Kidney epithelial cell (primary cell): ENCODE measurements around the gene MCOLN1. TPM values are rescaled to one million over a fixed set of nuclear protein-coding genes. Genes with fewer than 3 reads are reported as not detected.

ENCODE experiments used
- DNase-seq: peaks from one replicate; pipeline ENCODE4 v3.0.0-alpha.2; 2010; ENCODE audit warnings: low read depth
- H3K27me3 ChIP-seq: 2 replicates; pipeline ENCODE4 v1.6.0; 2011; ENCODE audit warnings: low read length; ENCODE audit not compliant: control insufficient read depth, insufficient read depth
- H3K36me3 ChIP-seq: 2 replicates; pipeline ENCODE4 v1.5.1; 2011; ENCODE audit warnings: low read length; ENCODE audit not compliant: control insufficient read depth, insufficient read depth
- H3K4me3 ChIP-seq: 2 replicates; pipeline ENCODE4 v1.5.1; 2011; ENCODE audit warnings: low read depth, mild to moderate bottlenecking, control low read depth, low read length
- total RNA-seq: library from RNA; depleted of rRNA; stranded (reverse); fragments of >200 nt; gene quantifications from 2 replicates; pipeline ENCODE4 v1.2.3, GENCODE V29; 2015
- TF ChIP-seq, protein P1 (sequence below): IDR thresholded peaks from 2 replicates; pipeline ENCODE4 v1.5.1; 2011; ENCODE audit warnings: mild to moderate bottlenecking, moderate library complexity, low read length, control low read depth, inconsistent platforms; ENCODE audit not compliant: insufficient read depth, poor library complexity, severe bottlenecking

Gene MCOLN1
- total RNA-seq, 1 donor from 2014 or later, result 13.7 TPM

DNA sequence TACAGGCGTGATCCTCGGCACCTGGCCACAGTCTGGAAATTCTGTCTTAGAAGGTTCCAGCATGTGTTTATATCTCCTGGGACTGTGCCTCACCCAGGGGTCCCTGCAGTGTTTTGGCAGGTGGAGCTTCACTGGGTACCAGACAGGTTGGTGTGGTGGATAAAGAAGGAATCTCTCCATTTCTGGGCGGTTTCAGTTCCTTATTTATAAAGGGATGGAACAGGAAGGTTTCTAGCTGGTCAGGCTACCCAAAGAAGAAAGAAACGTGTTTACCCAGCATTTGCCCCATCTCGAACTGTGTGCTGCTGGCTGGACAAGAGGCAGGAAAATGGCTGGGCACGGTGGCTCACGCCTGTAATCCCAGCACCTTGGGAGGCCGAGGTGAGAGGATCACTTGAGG, 22.9 kb downstream of the MCOLN1 start:
- no peak for DNase-seq
- Histone ChIP-seq H3K36me3 (peaks cover 9% of the 10 kb centered on the region), H3K27me3 (no peaks in the 10 kb centered on the region), H3K4me3 (no peak overlapping the region)
- TF ChIP-seq, protein P1, sequence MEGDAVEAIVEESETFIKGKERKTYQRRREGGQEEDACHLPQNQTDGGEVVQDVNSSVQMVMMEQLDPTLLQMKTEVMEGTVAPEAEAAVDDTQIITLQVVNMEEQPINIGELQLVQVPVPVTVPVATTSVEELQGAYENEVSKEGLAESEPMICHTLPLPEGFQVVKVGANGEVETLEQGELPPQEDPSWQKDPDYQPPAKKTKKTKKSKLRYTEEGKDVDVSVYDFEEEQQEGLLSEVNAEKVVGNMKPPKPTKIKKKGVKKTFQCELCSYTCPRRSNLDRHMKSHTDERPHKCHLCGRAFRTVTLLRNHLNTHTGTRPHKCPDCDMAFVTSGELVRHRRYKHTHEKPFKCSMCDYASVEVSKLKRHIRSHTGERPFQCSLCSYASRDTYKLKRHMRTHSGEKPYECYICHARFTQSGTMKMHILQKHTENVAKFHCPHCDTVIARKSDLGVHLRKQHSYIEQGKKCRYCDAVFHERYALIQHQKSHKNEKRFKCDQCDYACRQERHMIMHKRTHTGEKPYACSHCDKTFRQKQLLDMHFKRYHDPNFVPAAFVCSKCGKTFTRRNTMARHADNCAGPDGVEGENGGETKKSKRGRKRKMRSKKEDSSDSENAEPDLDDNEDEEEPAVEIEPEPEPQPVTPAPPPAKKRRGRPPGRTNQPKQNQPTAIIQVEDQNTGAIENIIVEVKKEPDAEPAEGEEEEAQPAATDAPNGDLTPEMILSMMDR, result no peak

DNA sequence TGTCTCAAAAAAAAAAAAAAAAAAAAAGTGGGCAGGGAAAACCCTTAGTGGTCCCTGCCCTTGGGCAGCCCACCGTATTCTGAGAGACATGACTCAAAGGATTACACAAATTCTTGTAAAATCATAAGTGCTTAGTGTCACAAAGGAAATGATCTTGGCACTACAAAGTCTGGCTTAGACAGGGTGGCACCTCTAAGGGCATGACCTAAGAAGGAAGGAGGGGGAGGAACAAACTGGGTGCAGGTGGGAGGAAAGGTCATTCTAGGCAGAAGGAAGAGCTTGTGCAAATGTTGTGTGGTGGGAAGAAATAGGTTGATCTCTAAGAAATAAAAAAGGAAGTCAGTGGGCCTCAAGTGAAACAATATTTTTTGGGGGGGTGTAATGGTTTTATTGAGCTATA, 23.5 kb downstream of the MCOLN1 start:
- no peak for DNase-seq
- Histone ChIP-seq H3K27me3 (no peaks in the 10 kb centered on the region), H3K4me3 (no peak overlapping the region), H3K36me3 (peaks cover 8% of the 10 kb centered on the region)
- TF ChIP-seq, protein P1, result no peak

DNA sequence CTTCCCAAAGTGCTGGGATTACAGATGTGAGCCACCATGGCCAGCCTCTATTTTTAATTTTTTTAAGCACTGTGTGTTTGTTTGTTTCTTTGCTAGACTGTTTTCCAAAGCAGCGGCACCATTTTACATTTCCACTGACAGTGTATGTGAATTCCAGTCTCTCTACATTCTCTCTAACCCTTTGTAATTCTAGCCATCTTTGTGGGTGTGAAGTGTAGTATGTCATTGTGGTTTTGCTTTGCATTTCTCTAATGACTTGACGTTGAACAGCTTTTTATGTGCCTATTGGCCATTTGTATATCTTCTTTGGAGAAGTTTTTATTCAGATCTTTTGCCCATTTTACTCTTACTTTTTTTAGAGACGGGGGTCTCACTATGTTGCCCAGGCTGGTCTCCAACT, 24.7 kb downstream of the MCOLN1 start:
- H3K4me3 ChIP-seq, result no peak overlapping the region
- no peaks in the 10 kb centered on the region for H3K27me3 ChIP-seq
- peaks cover 6% of the 10 kb centered on the region for H3K36me3 ChIP-seq

DNA sequence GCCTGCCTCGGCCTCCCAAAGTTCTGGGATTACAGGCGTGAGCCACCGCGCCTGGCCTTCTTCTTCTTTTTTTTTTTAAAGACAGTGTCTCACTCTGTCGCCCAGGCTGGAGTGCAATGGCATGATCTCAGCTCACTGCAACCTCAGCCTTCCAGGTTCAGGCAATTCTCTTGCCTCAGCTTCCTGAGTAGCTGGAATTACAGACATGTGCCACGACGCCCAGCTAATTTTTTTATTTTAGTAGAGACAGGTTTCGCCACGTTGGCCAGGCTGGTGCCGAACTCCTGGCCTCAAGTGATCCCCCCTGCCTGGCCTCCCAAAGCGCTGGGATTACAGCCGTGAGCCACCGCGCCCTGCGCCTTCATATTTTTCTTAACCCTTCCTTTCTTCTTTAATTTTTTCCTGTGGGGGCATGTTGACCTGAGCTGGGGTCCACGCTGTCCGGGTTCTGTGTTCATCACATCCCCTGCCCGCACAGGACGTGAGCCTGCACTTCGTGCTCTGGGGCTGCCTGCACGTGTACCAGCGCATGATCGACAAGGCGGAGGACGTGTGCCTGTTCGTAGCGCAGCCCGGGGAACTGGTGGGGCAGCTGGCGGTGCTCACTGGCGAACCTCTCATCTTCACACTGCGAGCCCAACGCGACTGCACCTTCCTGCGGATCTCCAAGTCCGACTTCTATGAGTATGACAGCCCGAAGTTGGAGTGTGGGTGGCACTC, 27.2 kb downstream of the MCOLN1 start:
- TF ChIP-seq, protein P1, result no peak
- Histone ChIP-seq H3K4me3 (no peak overlapping the region), H3K36me3 (no peaks in the 10 kb centered on the region), H3K27me3 (no peaks in the 10 kb centered on the region)
- DNase-seq, result no peak

More for the DNA sequence above, 24.7 kb downstream of the MCOLN1 start:
- TF ChIP-seq, protein P1, result no peak
- no peak for DNase-seq

DNA sequence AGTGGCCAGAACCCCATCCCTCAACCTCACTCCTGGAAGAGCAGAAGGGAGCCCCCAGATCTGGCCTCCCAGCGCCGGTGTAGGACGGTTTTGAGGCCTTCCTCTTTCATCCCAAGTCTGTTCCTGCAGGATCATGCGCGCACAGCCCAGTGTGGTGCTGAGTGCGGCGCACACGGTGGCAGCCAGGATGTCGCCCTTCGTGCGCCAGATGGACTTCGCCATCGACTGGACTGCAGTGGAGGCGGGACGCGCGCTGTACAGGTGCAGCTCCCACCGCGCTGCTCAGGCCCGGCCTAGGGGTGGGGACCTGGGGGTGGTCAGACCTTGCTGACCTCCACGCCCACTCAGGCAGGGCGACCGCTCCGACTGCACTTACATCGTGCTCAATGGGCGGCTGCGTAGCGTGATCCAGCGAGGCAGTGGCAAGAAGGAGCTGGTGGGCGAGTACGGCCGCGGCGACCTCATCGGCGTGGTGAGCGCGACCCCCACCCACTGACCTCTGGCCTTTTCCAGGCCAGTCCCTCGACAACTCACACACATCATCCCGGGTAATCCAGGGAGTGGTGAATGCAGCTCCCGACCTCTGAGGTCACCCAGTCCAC, 27.8 kb downstream of the MCOLN1 start:
- TF ChIP-seq, protein P1, result no peak
- Histone ChIP-seq H3K36me3 (no peaks in the 10 kb centered on the region), H3K27me3 (no peaks in the 10 kb centered on the region), H3K4me3 (no peak overlapping the region)
- no peak for DNase-seq
